ENCODE data around the gene DUSP1.

Gene DUSP1

DNA sequence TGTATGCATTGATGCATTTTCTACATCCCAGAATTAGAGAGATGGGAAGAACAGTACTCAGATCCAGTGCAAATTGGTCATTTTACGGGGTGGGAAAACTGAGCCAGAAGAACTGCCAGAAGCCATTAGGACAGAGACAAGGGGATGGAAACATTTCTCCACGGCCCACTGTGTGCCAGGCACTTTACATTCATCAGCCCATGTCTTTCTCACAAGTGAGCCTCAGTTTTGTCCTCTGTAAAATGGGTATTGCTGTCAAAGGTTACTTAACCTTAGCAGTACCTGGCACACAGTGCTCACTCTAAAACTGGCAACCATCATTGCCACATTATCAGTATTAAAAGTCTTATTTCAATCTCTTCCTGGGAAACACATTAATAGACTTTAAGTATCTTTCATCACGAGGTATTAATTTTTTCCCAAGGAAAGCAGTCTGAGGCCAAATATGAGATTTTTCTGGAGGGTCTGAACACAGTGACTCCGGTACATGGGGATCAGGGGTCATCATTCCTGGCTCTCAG, 5.2 kb downstream of the DUSP1 start:
- H3K4me1 Mint-ChIP-seq (ENCODE audit: low read depth): peaks cover 55% of the 10 kb centered on the region
- H3K27me3 Mint-ChIP-seq: no peaks in the 10 kb centered on the region
- H3K9me3 Mint-ChIP-seq: no peaks in the 10 kb centered on the region
- peak overlapping the region; percentile 81 for H3K4me3 Mint-ChIP-seq
- peaks cover 29% of the 10 kb centered on the region for H3K36me3 Mint-ChIP-seq (ENCODE audit: low read depth)
- H3K27ac Mint-ChIP-seq: peak overlapping the region; percentile 81

DNA sequence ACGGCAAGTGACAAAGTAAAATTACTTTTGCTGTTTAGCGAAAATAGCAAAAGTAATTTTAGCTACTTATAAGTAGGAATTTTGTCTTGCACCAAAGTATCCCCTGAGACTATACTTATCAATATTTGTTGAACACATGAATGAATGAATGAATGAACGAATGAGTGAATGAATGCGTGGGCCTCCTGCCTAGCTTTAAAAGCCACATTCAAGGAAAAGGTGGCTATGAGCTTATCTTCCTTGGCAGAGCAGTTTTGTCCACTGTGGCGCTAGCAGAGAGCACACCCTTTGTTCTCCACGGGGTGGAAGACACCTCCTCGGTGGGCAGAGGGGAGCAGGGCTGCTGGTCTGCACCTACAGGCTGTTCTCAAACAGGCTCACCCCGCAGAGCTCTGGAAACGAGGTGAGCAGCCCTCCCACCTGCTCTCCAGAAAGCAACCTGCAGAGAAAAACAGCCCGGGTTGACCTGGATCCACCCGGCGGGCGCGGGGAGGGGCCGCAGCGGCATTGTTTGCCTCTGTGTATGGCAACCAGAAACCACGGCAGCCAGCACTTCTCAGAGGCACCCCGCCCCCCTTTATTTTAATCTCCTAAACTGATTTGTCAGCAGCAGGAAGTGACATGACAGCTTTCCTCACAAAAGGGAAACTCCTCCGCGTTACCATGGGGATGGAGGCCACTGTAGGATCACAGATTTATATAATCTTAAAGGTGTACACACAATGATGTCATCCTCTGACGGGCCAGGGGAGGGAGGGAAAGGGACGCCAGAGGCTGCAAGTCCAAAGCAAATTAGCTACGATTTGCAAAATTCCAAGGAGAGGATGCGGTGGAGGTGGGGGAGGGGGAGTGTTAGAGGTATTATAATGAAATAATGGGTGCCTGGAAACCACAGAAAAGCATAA, 5.9 kb downstream of the DUSP1 start:
- H3K27me3 Mint-ChIP-seq: no peaks in the 10 kb centered on the region
- peaks cover 29% of the 10 kb centered on the region for H3K36me3 Mint-ChIP-seq (ENCODE audit: low read depth)
- peaks cover 55% of the 10 kb centered on the region for H3K4me1 Mint-ChIP-seq (ENCODE audit: low read depth)
- H3K4me3 Mint-ChIP-seq: peak overlapping the region; percentile 81
- peak overlapping the region; percentile 81 for H3K27ac Mint-ChIP-seq
- no peaks in the 10 kb centered on the region for H3K9me3 Mint-ChIP-seq

DNA sequence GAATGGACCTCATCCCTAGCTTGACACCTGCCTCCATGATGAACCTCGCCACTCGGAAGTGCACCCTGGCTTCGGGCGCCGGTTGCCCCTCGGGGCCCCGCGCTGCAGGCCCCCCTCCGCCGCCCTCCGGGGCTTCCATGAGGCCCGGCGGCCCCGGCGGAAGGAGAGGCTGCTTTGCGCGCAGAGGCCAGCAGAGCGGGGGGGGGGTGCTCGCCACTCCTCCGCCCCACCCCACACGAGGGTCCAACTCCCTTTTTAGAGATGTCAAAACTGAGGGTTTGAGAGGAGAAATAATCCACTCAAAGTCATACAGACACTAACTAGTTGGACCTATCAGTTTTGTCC, 7.9 kb downstream of the DUSP1 start:
- Mint-ChIP-seq H3K4me3 (no peak overlapping the region), H3K4me1 (ENCODE audit: low read depth) (peaks cover 36% of the 10 kb centered on the region), H3K27ac (no peak overlapping the region), H3K27me3 (no peaks in the 10 kb centered on the region), H3K36me3 (ENCODE audit: low read depth) (peaks cover 8% of the 10 kb centered on the region), H3K9me3 (no peaks in the 10 kb centered on the region)

- Mint-ChIP-seq H3K9me3 (no peaks in the 10 kb centered on the region), H3K36me3 (ENCODE audit: low read depth) (peaks cover 2% of the 10 kb centered on the region), H3K27me3 (no peaks in the 10 kb centered on the region), H3K27ac (no peak overlapping the region), H3K4me1 (ENCODE audit: low read depth) (peaks cover 30% of the 10 kb centered on the region), H3K4me3 (no peak overlapping the region)
These were observed 8.5 kb downstream of the DUSP1 start for GRCh38 chr5:172762214-172763119.

DNA sequence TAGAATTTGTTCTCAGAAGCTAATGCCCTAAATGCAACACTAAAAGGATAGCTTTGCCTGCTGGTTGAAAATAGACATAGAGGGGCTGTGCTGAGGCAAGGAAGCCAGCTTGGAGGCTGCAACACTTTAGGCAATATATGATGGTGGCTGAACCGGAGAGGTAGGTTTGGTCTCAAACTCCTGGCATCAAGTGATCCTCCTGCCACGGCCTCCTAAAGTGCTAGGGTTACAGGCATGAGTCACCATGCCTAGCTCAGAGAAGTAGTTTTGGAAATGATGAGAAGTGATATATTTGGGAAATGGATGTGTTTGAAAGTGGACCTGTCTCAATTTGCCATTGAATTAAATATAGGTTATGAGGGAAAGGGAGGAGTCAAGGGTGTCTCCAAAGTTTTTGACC, 10.0 kb downstream of the DUSP1 start:
- H3K9me3 Mint-ChIP-seq: no peaks in the 10 kb centered on the region
- H3K27ac Mint-ChIP-seq: no peak overlapping the region
- no peaks in the 10 kb centered on the region for H3K36me3 Mint-ChIP-seq (ENCODE audit: low read depth)
- H3K27me3 Mint-ChIP-seq: no peaks in the 10 kb centered on the region
- no peak overlapping the region for H3K4me3 Mint-ChIP-seq
- peaks cover 18% of the 10 kb centered on the region for H3K4me1 Mint-ChIP-seq (ENCODE audit: low read depth)

DNA sequence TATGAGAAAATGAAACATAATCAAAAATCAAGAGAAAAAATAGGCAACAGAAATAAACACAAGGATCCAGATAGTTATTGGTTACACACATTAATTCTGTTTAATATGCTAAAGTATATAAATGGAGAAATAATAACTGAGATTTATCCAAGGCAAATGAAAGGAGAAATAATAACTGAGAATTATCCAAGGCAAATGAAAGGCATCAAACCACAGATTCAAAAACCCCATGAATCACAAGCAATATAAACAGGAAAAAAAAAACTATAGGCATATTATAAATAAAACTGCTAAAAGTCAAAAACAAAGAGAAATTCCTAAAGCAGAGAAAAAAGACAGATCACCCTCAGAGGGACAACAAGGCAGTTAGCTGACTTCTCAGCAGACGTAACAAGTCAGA, 10.9 kb downstream of the DUSP1 start:
- Mint-ChIP-seq H3K9me3 (no peaks in the 10 kb centered on the region), H3K27ac (no peak overlapping the region), H3K4me3 (no peak overlapping the region), H3K27me3 (no peaks in the 10 kb centered on the region), H3K4me1 (ENCODE audit: low read depth) (peaks cover 10% of the 10 kb centered on the region), H3K36me3 (ENCODE audit: low read depth) (no peaks in the 10 kb centered on the region)

- no peak overlapping the region for H3K4me3 Mint-ChIP-seq
- no peaks in the 10 kb centered on the region for H3K4me1 Mint-ChIP-seq (ENCODE audit: low read depth)
- no peak overlapping the region for H3K27ac Mint-ChIP-seq
- no peaks in the 10 kb centered on the region for H3K27me3 Mint-ChIP-seq
- no peaks in the 10 kb centered on the region for H3K36me3 Mint-ChIP-seq (ENCODE audit: low read depth)
- no peaks in the 10 kb centered on the region for H3K9me3 Mint-ChIP-seq
These were observed 12.2 kb downstream of the DUSP1 start for GRCh38 chr5:172758834-172759149.

- H3K4me3 Mint-ChIP-seq: no peak overlapping the region
- H3K4me1 Mint-ChIP-seq (ENCODE audit: low read depth): no peaks in the 10 kb centered on the region
- no peak overlapping the region for H3K27ac Mint-ChIP-seq
- H3K27me3 Mint-ChIP-seq: no peaks in the 10 kb centered on the region
- H3K9me3 Mint-ChIP-seq: no peaks in the 10 kb centered on the region
- H3K36me3 Mint-ChIP-seq (ENCODE audit: low read depth): no peaks in the 10 kb centered on the region
These were observed 12.7 kb downstream of the DUSP1 start for GRCh38 chr5:172758077-172758833.

GRCh38 chr5:172757394-172758010, 13.5 kb downstream of the DUSP1 start:
- H3K27ac Mint-ChIP-seq: no peak overlapping the region
- no peak overlapping the region for H3K4me3 Mint-ChIP-seq
- no peaks in the 10 kb centered on the region for H3K27me3 Mint-ChIP-seq
- H3K36me3 Mint-ChIP-seq (ENCODE audit: low read depth): no peaks in the 10 kb centered on the region
- H3K9me3 Mint-ChIP-seq: no peaks in the 10 kb centered on the region
- H3K4me1 Mint-ChIP-seq (ENCODE audit: low read depth): no peaks in the 10 kb centered on the region

- no peaks in the 10 kb centered on the region for H3K27me3 Mint-ChIP-seq
- H3K27ac Mint-ChIP-seq: no peak overlapping the region
These were observed 14.1 kb downstream of the DUSP1 start for GRCh38 chr5:172756764-172757393.

DNA sequence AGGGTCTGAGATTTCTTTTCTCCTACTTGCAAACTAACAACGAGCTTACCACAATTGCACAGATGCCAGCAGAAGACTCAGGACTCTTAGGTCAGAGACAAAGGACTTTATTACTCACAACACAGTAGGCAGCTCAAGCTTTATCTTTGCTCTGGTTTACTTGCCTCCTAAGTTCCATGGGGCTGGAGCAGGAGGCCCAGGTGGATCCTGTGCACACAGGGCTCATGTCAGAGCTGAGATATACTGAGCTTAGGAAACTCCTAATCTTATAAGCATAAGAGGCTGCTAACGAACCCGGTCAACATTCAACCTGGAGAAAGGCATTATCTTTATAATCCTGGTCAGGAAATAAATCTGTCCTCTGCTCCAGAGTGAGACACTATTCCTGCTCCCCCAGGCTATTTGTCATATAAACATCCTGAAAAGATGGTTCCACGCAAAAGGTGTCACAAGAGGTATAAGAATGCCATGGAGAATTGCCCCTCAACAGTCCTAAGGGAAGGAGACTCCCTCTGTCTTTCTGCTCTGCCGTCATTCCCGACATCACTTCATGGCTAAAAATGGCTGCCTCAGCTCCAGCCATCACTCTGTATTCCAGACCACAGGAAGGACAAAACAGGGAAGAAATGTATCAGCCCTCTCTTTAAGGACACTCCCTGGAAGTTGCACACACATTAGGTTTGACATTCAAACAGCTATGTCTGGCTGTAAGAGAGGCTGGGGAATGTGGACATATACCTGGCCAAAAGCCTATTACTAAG, 16.2 kb downstream of the DUSP1 start:
- Mint-ChIP-seq H3K4me1 (ENCODE audit: low read depth) (no peaks in the 10 kb centered on the region), H3K9me3 (no peaks in the 10 kb centered on the region), H3K27me3 (no peaks in the 10 kb centered on the region), H3K27ac (no peak overlapping the region), H3K4me3 (no peak overlapping the region), H3K36me3 (ENCODE audit: low read depth) (no peaks in the 10 kb centered on the region)

More at GRCh38 chr5:172756764-172757393, 14.1 kb downstream of the DUSP1 start:
- Mint-ChIP-seq H3K9me3 (no peaks in the 10 kb centered on the region), H3K4me1 (ENCODE audit: low read depth) (no peaks in the 10 kb centered on the region), H3K4me3 (no peak overlapping the region), H3K36me3 (ENCODE audit: low read depth) (no peaks in the 10 kb centered on the region)

DNA sequence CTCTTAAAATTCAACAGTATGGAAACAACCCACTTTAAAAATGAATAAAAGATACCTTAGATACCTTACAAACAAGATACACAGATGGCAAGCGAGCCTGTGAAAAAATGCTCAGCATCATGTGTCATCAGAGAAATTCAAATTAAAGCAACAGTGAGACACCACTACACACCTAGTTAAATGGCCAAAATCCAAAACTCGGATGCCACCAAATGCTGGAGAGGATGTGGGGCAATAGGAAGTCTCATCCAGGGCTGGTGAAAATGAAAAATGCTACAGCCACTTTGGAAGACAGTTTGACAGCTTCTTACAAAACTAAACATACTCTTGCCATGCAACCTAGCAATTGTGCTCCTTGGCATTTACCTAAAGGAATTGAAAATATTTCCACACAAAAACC, 17.9 kb downstream of the DUSP1 start:
- Mint-ChIP-seq H3K27ac (no peak overlapping the region), H3K27me3 (no peaks in the 10 kb centered on the region), H3K9me3 (no peaks in the 10 kb centered on the region), H3K4me1 (ENCODE audit: low read depth) (no peaks in the 10 kb centered on the region), H3K36me3 (ENCODE audit: low read depth) (no peaks in the 10 kb centered on the region), H3K4me3 (no peak overlapping the region)

GRCh38 chr5:172751761-172752510, 19.1 kb downstream of the DUSP1 start:
- Mint-ChIP-seq H3K9me3 (peaks cover 6% of the 10 kb centered on the region), H3K27me3 (no peaks in the 10 kb centered on the region), H3K27ac (no peak overlapping the region), H3K36me3 (ENCODE audit: low read depth) (no peaks in the 10 kb centered on the region), H3K4me1 (ENCODE audit: low read depth) (no peaks in the 10 kb centered on the region), H3K4me3 (no peak overlapping the region)

Data from stimulated activated naive CD8-positive, alpha-beta T cell treated with anti-CD3 and anti-CD28 coated beads, Interleukin-15, Interleukin-2, amounts not matched to agents 100 ng/mL and 50 ng/mL, for 24 hours (primary cell).